ENCODE measurements around the gene TMEM117.
A peak's percentile ranks its signal among the peaks of the same experiment; 100 is the strongest.

The TMEM117 gene

DNA sequence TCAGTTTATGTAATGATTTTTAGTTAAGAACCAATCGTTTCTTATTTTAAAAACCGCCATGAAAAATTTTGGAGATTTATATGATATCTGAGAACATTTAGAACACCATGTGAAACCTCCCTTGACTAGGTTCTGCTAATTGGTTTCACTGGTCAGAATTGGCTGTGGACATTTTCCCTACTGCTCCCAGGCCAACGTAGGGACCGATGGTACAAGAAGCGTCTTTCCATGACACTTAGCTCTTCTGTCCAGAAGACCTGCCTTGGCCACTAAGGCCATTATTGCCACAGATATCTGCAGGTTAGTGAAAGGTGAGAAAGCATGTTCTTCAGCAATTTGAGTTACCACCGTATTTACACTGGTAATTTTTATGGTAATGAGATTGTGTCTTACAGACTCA lies 424.0 kb downstream of the TMEM117 start:
- no peak for DNase-seq (ENCODE audit: low spot score)

DNA sequence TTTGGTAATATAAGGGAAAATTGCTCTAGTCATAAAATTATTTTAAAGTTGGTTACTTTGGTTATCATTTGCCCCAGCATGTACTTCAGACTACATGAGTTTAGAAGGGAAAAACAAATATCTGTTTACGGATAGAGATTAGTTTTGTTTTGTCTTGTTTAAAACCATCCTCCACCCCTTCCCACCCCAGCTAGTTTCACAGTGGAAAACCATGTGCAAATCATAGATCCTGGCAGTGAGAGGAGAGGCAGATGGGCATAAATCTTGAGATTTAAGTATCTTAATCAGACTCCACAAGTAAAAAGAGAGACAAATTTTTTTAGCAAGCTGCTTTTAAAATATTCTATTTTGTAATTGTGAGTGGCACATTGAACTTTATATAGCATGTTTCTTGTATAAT lies 424.7 kb downstream of the TMEM117 start:
- TF ChIP-seq, protein P1, sequence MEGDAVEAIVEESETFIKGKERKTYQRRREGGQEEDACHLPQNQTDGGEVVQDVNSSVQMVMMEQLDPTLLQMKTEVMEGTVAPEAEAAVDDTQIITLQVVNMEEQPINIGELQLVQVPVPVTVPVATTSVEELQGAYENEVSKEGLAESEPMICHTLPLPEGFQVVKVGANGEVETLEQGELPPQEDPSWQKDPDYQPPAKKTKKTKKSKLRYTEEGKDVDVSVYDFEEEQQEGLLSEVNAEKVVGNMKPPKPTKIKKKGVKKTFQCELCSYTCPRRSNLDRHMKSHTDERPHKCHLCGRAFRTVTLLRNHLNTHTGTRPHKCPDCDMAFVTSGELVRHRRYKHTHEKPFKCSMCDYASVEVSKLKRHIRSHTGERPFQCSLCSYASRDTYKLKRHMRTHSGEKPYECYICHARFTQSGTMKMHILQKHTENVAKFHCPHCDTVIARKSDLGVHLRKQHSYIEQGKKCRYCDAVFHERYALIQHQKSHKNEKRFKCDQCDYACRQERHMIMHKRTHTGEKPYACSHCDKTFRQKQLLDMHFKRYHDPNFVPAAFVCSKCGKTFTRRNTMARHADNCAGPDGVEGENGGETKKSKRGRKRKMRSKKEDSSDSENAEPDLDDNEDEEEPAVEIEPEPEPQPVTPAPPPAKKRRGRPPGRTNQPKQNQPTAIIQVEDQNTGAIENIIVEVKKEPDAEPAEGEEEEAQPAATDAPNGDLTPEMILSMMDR (IDR thresholded peaks at IDR 0.05; ENCODE audit: extremely low read depth, missing control alignments): no peak
- DNase-seq (ENCODE audit: low spot score): no peak

More for the DNA sequence above, 424.0 kb downstream of the TMEM117 start:
- TF ChIP-seq, protein P1 (IDR thresholded peaks at IDR 0.05; ENCODE audit: extremely low read depth, missing control alignments): no peak

DNA sequence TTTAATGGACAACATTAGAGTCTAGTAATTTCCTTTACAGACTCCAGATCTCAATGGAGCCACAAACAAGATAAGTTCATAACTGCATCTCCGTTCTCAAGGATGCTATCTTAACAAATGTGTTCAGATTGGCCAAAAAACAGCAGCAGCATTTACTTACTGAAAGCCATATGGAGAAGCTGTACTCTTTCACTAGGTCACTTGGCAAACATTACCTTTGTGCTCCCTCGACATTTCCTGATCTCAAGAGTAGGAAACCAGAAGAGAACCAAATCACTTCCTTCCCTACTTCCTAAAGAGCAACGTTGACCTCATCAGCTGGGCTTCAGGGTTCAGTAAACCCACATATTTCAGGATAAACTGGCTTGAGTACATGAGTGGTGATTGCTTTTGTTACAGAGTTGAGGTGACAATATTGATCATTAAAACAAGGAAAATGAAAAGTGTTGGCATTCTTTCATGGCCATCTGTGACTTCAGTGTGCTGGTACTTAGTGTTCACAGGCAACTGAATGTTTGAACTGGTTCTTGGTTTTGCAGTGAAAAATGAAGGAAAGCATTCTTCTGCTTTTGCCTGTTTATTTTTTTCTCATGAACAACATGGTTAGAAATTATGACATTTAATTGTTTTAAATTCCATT lies 449.6 kb downstream of the TMEM117 start:
- no peak for DNase-seq (ENCODE audit: low spot score)
- TF ChIP-seq, protein P1 (IDR thresholded peaks at IDR 0.05; ENCODE audit: extremely low read depth, missing control alignments): no peak

DNA sequence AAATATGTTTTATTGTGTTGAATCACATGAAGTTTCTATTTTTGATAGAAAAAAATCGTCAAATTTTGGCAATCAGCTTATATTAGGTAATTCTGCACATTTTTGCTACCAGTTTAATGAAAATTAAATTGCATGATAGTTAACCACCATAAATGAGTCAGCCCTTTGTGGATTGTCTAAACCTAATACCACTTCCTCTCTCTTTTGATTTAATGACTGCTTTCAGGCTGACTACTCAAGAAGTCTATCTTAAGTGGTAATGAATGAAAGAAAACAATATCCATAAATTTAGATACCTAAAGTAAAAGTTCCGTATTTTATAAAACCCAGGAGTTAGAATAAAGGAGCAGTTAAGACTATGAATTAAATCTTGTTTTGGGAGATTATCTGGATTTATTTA lies 450.5 kb downstream of the TMEM117 start:
- DNase-seq (ENCODE audit: low spot score): peak; percentile 10
- TF ChIP-seq, protein P1 (IDR thresholded peaks at IDR 0.05; ENCODE audit: extremely low read depth, missing control alignments): no peak

DNA sequence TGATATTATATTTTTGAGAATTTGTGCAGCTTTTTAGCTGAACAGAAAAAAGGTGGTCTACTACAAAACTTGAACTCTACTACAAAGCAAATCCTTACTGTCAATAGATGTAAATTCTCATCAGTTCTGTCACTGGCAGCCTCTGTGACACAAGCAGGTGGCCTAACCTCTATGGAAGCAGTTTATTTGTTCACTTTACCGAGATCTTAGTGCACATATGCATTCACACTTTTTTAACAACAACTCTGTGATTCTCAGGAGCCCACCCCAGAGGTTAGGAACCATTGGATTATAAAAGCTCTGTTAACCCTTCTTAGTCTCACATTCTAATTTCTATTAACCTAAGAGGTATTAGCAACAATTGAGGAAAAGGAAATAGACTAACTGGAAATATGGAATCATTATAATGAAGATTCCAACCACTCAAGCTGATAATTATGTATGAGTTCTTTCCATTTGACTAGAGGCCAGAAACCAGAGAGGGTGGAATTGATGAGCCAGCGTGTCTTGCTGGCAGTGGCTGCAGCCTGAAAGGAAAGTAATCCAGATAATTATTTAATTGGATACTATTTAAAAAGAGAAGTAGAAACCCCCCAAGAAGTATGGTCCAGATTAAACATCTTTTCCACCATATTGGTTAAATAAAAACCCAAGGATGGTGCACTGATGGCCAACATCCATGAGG lies 451.1 kb downstream of the TMEM117 start:
- DNase-seq (ENCODE audit: low spot score): no peak
- TF ChIP-seq, protein P1 (IDR thresholded peaks at IDR 0.05; ENCODE audit: extremely low read depth, missing control alignments): no peak

DNA sequence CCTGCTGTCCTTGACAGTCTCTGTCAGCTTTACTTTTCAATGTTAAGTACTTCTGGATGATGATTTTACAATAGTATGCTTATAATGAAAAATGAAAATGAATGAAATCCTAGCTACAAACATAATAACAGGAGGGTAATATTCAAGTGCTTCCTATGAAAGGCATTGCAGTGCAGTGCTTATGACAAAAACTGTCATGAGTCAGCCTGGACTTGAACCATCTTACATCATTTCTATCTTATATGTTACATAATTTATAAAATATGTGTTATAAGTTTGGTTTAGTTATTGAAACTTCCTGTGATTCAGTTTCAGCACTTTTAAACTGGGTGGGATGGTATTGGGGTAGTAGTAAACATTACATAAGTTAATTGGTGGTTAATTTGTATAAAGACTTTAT lies 451.7 kb downstream of the TMEM117 start:
- no peak for DNase-seq (ENCODE audit: low spot score)
- TF ChIP-seq, protein P1 (IDR thresholded peaks at IDR 0.05; ENCODE audit: extremely low read depth, missing control alignments): no peak

DNA sequence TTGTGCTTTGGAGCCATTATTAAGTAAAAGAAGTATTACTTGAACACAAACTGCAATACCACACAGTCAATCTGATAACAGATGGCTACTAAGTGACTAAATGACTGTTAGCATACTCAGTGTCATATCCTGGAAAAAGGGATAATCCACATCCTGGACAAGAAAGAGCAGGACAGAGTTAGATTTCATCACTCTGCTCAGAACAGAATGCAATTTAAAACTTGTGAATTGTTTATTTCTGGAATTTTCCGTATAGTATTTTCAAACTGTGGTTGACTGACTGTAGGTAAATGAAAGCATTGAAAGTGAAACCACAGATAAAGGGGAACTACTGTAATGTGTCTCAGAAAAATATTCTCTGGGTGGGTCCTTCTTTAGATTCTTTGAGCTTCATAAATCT lies 458.8 kb downstream of the TMEM117 start:
- peak; percentile 26 for DNase-seq (ENCODE audit: low spot score)
- TF ChIP-seq, protein P1 (IDR thresholded peaks at IDR 0.05; ENCODE audit: extremely low read depth, missing control alignments): no peak
